ENCODE measurements around the gene SLC9B2. TPM values are rescaled to one million over a fixed set of nuclear protein-coding genes. Genes with fewer than 3 reads are reported as not detected.

Gene SLC9B2
- total and polyA plus RNA-seq, 2 experiments from 2014 or later: 4.4 to 13.0 TPM

DNA sequence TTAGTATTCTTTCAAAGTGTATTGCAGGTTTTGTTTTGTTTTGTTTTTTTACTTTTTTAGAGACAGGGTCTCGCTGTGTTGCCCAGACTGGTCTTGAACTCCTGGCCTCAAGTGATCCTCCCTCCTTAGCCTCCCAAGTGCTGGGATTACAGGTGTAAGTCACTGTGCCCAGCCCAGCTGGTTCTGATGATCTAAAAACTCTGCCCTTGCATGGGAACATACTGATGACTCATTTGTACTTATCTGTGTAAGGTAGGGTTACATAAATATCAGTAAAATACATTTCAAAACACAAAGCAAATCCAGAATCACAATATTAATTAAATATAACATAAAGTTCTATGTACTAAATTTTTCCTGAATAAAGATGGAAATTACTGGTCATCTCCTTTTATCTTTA is 49.7 kb downstream of the SLC9B2 start:
- H3K4me1 ChIP-seq (ENCODE audit: insufficient read depth): no peaks in the 10 kb centered on the region
- no peak overlapping the region for H3K27ac Mint-ChIP-seq
- H3K36me3 ChIP-seq (ENCODE audit: insufficient read depth): no peaks in the 10 kb centered on the region
- H3K9me2 ChIP-seq (ENCODE audit: insufficient read depth): no peaks in the 10 kb centered on the region
- H3K27ac ChIP-seq (ENCODE audit: low read depth): no peak overlapping the region
- H3K9me3 Mint-ChIP-seq: no peaks in the 10 kb centered on the region
- ATAC-seq (no peak), DNase-seq (ENCODE audit: low spot score) (no peak)
- no peaks in the 10 kb centered on the region for H3K36me3 Mint-ChIP-seq (ENCODE audit: low read depth)
- H3K4me2 ChIP-seq: no peak overlapping the region
- no peak overlapping the region for H3K4me3 ChIP-seq
- no peaks in the 10 kb centered on the region for H3K4me1 Mint-ChIP-seq
- H3K27me3 ChIP-seq (ENCODE audit: insufficient read depth): no peaks in the 10 kb centered on the region
- no peaks in the 10 kb centered on the region for H4K20me1 ChIP-seq (replicated peaks; ENCODE audit: insufficient read depth)
- no peak overlapping the region for H2AFZ ChIP-seq
- no peaks in the 10 kb centered on the region for H3K79me2 ChIP-seq (replicated peaks; ENCODE audit: insufficient read depth)
- no peak overlapping the region for H3K4me3 Mint-ChIP-seq
- H3F3A ChIP-seq (replicated peaks; ENCODE audit: low read depth): no peaks in the 10 kb centered on the region
- H3K27me3 Mint-ChIP-seq (ENCODE audit: insufficient read depth, low read depth, poor library complexity): peaks cover 2% of the 10 kb centered on the region
- TF ChIP-seq POLR2AphosphoS5 (IDR thresholded peaks at IDR 0.05; ENCODE audit: low read depth) (no peak), EZH2phosphoT487 (IDR thresholded peaks at IDR 0.05; ENCODE audit: unreplicated experiment) (no peak), ZNF114 (CRISPR knock-in tag; IDR thresholded peaks at IDR 0.05) (no peak), JUNB (IDR thresholded peaks at IDR 0.05; ENCODE audit: unreplicated experiment) (no peak), ZNF331 (CRISPR knock-in tag; IDR thresholded peaks at IDR 0.05; ENCODE audit: low read depth) (no peak), CREB1 (CRISPR knock-in tag; IDR thresholded peaks at IDR 0.05; ENCODE audit: low read depth) (no peak), STAT1 (IDR thresholded peaks at IDR 0.05; ENCODE audit: unreplicated experiment) (no peak), NANOG (IDR thresholded peaks at IDR 0.05; ENCODE audit: borderline replicate concordance) (no peak), EZH2 (IDR thresholded peaks at IDR 0.05; ENCODE audit: low read depth, unreplicated experiment) (no peak)
- TF ChIP-seq, protein P1, sequence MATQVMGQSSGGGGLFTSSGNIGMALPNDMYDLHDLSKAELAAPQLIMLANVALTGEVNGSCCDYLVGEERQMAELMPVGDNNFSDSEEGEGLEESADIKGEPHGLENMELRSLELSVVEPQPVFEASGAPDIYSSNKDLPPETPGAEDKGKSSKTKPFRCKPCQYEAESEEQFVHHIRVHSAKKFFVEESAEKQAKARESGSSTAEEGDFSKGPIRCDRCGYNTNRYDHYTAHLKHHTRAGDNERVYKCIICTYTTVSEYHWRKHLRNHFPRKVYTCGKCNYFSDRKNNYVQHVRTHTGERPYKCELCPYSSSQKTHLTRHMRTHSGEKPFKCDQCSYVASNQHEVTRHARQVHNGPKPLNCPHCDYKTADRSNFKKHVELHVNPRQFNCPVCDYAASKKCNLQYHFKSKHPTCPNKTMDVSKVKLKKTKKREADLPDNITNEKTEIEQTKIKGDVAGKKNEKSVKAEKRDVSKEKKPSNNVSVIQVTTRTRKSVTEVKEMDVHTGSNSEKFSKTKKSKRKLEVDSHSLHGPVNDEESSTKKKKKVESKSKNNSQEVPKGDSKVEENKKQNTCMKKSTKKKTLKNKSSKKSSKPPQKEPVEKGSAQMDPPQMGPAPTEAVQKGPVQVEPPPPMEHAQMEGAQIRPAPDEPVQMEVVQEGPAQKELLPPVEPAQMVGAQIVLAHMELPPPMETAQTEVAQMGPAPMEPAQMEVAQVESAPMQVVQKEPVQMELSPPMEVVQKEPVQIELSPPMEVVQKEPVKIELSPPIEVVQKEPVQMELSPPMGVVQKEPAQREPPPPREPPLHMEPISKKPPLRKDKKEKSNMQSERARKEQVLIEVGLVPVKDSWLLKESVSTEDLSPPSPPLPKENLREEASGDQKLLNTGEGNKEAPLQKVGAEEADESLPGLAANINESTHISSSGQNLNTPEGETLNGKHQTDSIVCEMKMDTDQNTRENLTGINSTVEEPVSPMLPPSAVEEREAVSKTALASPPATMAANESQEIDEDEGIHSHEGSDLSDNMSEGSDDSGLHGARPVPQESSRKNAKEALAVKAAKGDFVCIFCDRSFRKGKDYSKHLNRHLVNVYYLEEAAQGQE (IDR thresholded peaks at IDR 0.05; ENCODE audit: unreplicated experiment): no peak
- TF ChIP-seq, protein P2, sequence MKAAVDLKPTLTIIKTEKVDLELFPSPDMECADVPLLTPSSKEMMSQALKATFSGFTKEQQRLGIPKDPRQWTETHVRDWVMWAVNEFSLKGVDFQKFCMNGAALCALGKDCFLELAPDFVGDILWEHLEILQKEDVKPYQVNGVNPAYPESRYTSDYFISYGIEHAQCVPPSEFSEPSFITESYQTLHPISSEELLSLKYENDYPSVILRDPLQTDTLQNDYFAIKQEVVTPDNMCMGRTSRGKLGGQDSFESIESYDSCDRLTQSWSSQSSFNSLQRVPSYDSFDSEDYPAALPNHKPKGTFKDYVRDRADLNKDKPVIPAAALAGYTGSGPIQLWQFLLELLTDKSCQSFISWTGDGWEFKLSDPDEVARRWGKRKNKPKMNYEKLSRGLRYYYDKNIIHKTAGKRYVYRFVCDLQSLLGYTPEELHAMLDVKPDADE (IDR thresholded peaks at IDR 0.05): no peak
- TF ChIP-seq, protein P3, sequence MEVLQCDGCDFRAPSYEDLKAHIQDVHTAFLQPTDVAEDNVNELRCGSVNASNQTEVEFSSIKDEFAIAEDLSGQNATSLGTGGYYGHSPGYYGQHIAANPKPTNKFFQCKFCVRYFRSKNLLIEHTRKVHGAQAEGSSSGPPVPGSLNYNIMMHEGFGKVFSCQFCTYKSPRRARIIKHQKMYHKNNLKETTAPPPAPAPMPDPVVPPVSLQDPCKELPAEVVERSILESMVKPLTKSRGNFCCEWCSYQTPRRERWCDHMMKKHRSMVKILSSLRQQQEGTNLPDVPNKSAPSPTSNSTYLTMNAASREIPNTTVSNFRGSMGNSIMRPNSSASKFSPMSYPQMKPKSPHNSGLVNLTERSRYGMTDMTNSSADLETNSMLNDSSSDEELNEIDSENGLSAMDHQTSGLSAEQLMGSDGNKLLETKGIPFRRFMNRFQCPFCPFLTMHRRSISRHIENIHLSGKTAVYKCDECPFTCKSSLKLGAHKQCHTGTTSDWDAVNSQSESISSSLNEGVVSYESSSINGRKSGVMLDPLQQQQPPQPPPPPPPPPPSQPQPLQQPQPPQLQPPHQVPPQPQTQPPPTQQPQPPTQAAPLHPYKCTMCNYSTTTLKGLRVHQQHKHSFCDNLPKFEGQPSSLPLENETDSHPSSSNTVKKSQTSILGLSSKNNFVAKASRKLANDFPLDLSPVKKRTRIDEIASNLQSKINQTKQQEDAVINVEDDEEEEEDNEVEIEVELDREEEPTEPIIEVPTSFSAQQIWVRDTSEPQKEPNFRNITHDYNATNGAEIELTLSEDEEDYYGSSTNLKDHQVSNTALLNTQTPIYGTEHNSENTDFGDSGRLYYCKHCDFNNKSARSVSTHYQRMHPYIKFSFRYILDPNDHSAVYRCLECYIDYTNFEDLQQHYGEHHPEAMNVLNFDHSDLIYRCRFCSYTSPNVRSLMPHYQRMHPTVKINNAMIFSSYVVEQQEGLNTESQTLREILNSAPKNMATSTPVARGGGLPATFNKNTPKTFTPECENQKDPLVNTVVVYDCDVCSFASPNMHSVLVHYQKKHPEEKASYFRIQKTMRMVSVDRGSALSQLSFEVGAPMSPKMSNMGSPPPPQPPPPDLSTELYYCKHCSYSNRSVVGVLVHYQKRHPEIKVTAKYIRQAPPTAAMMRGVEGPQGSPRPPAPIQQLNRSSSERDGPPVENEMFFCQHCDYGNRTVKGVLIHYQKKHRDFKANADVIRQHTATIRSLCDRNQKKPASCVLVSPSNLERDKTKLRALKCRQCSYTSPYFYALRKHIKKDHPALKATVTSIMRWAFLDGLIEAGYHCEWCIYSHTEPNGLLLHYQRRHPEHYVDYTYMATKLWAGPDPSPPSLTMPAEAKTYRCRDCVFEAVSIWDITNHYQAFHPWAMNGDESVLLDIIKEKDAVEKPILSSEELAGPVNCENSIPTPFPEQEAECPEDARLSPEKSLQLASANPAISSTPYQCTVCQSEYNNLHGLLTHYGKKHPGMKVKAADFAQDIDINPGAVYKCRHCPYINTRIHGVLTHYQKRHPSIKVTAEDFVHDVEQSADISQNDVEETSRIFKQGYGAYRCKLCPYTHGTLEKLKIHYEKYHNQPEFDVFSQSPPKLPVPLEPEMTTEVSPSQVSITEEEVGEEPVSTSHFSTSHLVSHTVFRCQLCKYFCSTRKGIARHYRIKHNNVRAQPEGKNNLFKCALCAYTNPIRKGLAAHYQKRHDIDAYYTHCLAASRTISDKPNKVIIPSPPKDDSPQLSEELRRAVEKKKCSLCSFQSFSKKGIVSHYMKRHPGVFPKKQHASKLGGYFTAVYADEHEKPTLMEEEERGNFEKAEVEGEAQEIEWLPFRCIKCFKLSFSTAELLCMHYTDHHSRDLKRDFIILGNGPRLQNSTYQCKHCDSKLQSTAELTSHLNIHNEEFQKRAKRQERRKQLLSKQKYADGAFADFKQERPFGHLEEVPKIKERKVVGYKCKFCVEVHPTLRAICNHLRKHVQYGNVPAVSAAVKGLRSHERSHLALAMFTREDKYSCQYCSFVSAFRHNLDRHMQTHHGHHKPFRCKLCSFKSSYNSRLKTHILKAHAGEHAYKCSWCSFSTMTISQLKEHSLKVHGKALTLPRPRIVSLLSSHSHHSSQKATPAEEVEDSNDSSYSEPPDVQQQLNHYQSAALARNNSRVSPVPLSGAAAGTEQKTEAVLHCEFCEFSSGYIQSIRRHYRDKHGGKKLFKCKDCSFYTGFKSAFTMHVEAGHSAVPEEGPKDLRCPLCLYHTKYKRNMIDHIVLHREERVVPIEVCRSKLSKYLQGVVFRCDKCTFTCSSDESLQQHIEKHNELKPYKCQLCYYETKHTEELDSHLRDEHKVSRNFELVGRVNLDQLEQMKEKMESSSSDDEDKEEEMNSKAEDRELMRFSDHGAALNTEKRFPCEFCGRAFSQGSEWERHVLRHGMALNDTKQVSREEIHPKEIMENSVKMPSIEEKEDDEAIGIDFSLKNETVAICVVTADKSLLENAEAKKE (CRISPR knock-in tag; IDR thresholded peaks at IDR 0.05): no peak
- TF ChIP-seq, protein P4, sequence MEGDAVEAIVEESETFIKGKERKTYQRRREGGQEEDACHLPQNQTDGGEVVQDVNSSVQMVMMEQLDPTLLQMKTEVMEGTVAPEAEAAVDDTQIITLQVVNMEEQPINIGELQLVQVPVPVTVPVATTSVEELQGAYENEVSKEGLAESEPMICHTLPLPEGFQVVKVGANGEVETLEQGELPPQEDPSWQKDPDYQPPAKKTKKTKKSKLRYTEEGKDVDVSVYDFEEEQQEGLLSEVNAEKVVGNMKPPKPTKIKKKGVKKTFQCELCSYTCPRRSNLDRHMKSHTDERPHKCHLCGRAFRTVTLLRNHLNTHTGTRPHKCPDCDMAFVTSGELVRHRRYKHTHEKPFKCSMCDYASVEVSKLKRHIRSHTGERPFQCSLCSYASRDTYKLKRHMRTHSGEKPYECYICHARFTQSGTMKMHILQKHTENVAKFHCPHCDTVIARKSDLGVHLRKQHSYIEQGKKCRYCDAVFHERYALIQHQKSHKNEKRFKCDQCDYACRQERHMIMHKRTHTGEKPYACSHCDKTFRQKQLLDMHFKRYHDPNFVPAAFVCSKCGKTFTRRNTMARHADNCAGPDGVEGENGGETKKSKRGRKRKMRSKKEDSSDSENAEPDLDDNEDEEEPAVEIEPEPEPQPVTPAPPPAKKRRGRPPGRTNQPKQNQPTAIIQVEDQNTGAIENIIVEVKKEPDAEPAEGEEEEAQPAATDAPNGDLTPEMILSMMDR (conservative IDR thresholded peaks at IDR 0.05; ENCODE audit: low read depth in 2 of 2): no peak
